ENCODE data around the gene FEZF2.
A peak's percentile ranks its signal among the peaks of the same experiment; 100 is the strongest.

The FEZF2 gene

GRCh38 chr3:62332835-62333244, 40.5 kb downstream of the FEZF2 start:
- Histone ChIP-seq H3K27ac (no peak overlapping the region), H3K4me3 (no peak overlapping the region)
- no peak for DNase-seq (ENCODE audit: low spot score)
- peak; percentile 37 for TF ChIP-seq CTCF (IDR thresholded peaks at IDR 0.05)

GRCh38 chr3:62332017-62332416, 41.3 kb downstream of the FEZF2 start:
- TF ChIP-seq CTCF (IDR thresholded peaks at IDR 0.05): no peak
- no peak for DNase-seq (ENCODE audit: low spot score)
- Histone ChIP-seq H3K27ac (no peak overlapping the region), H3K4me3 (no peak overlapping the region)

- H3K4me3 ChIP-seq: no peak overlapping the region
- no peak for DNase-seq (ENCODE audit: low spot score)
- no peak for TF ChIP-seq CTCF (IDR thresholded peaks at IDR 0.05)
- no peak overlapping the region for H3K27ac ChIP-seq
Observed at GRCh38 chr3:62329971-62330370, 43.4 kb downstream of the FEZF2 start.

- no peak overlapping the region for H3K4me3 ChIP-seq
- TF ChIP-seq CTCF (IDR thresholded peaks at IDR 0.05): no peak
- H3K27ac ChIP-seq: no peak overlapping the region
- DNase-seq (ENCODE audit: low spot score): no peak
Observed at GRCh38 chr3:62325896-62326295, 47.5 kb downstream of the FEZF2 start.

GRCh38 chr3:62323241-62323640, 50.1 kb downstream of the FEZF2 start:
- Histone ChIP-seq H3K4me3 (no peak overlapping the region), H3K27ac (no peak overlapping the region)
- no peak for DNase-seq (ENCODE audit: low spot score)
- TF ChIP-seq CTCF (IDR thresholded peaks at IDR 0.05): no peak

Measured in coronary artery (tissue), 2 donors.